IPS-NIHi7 (cell line): ENCODE measurements around the gene CATSPER4.

Experiments
- DNase-seq: peaks from one replicate; pipeline ENCODE4 v3.0.0; 2012; ENCODE audit warnings: mixed read lengths; ENCODE audit errors: extremely low spot score

CATSPER4 gene

DNA sequence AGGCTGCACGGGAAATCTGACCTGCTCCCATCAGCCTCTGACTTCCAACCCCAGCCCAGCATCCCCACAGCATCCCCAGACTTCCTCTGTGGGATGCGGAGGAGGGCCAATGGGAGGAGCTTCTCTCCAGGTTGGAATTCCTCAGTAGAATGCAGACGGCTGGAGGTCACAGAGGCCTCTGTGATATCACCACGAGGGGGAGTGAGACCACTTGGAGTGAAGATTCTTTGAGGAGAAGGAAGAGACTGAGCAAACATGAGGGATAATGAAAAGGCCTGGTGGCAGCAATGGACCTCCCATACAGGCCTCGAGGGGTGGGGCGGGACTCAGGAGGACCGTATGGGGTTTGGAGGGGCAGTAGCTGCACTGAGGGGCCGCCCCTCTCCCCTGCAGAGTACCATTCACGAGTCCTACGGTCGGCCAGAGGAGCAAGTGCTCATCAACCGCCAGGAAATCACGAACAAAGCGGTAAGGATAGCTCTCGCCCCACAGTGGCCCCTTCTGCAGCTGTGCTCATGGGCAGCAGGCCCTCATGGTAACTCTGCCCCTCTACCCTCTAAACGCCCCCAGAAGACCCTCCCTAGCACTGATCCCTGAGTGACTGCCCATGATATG lies at the start of gene CATSPER4:
Gene CATSPER4, plus strand, starts transcription at position 230 of the 615 bp plus-strand sequence. Its CDS starts 26 bp downstream, at position 256.
- peak; percentile 96 for DNase-seq

DNA sequence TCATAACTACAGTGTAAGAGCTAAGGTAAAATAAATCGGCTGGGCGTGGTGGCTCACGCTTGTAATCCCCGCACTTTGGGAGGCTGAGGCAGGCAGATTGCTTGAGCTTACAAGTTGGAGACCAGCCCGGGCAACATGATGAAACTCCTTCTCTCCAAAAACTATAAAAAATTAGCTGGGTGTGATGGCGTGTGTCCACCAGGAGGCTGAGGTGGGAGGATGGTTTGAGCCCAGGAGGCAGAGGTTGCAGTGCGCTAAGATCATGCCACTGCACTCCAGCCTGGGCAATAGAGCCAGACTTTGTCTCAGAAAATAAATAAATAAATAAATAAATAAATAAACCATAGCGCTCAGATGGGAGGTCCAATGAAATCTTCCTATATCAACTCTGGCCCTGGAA lies 48.2 kb upstream of the CATSPER4 start:
- DNase-seq, result no peak

DNA sequence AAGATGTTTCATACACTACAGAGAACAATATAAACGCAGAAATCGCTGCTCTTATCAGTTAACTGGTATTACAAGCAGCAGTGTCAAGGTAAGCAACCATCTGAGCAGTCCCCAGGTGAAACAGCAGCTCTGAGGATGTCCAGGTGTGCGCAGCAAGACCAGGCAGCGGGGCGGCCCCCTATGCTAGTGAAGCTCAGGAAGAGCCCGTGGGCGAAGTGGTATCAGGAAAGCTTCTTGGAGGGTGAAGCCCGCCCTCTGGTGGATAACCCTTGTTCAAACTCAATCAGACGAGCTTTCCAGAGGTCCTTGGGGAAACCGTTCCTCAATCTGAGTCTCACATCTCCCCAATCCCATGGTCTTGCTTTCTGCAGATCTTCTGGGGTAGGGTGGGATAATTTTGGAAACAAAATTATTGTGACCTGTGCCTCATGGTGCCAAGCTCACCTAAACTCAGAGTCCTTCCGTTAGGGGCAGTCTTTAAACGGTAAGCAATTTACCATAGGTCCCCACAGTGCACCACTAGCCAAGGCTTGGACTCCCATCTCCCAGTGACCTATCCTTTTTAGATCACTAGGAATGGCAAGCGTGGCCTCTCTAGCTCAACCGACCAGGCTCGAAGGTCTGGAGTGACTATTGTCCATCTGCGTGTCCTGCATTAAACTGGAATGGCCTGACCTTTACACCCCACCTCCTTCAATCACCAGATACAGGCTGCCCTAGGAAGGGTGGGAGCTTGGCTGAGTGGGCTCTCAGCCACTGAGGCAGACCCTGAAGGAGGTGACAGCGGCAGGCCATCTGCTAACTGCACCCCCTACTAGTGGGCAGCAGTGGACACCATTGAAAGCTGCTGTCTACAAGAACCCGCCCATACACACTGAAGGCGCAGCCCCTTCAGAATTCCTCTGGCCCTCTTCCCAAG lies 45.1 kb upstream of the CATSPER4 start:
- DNase-seq, result peak; percentile 85

DNA sequence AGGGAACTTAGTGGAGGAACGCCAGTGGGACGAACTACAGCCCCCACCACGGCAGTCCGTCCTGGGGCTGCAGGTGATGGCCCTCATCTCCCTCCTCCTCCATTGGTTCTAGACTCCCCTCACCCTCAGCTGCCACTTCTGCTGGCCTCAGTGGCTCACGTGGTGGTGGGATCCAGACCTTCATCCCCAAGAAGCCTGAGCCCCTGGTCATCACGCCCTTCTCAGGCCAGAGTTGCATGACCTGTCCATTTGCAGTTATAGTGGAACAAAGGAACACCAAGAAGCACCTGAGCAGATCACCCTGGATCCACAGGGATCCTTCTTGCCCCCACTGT lies 44.5 kb upstream of the CATSPER4 start:
- DNase-seq, result no peak

DNA sequence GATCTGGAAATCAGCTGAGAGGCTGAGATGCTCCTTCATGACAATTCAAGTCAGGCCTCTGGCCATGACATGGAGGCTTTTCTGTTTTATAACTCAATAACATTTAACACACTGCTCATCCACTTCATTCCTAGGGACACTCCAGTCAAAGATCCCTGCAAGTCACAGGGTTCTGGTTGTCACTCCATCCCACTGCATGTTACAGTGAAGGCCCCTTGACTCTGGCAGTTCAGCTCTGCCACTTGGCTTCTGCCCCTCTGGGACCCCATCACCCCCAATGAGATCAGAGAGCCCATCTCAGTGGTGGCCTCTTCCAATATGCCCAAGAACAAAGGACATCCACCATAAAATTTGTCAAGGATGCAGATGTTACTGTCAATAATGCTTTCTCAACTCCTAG lies 41.5 kb upstream of the CATSPER4 start:
- no peak for DNase-seq

DNA sequence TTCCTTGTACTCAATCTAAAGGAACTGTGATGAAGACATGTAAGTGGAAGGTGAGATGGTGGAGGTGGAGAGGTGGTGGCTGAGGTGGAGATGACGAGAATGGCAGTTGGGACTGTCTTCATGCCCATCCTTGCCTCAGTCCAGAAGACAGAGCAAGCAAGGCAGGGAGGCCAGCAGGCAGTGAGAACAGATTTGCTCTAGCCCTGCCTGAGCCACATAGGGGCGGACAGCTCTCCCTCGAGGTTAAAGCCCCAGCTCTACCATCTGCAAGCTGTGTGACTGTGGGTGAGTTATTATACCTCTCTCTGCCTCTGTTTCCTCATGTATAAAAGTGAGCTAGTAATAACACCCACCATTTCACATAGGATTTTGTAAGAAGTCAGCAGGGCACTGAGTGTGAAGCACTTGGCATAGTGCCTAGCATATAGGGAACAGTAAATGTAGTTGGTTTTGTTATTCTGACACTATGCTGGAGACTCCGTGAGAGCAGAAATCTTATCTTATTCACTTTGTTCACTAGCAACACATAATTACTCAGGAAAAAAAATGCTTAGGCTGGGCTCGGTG lies 36.4 kb upstream of the CATSPER4 start:
- DNase-seq, result no peak

DNA sequence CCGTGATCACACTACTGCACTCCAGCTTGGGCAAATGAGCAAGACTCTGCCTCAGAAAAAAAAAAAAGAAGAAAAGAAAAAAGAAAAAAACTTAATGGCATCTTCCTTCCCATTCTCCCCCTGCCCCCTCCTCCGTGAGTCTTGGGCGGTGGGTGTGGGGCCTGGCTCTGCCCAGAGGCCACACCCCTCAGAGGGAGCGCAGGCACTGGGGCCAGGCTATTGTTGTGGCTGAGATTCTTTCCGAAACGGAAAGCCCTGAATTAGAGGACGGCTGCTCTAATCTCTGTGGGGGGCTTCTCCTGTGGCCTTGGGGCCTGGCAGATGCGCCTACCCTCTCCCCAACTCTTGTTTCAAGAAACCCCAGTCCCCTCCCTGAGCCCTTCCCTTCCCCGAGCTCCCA lies 35.7 kb upstream of the CATSPER4 start:
- DNase-seq, result peak; percentile 79

DNA sequence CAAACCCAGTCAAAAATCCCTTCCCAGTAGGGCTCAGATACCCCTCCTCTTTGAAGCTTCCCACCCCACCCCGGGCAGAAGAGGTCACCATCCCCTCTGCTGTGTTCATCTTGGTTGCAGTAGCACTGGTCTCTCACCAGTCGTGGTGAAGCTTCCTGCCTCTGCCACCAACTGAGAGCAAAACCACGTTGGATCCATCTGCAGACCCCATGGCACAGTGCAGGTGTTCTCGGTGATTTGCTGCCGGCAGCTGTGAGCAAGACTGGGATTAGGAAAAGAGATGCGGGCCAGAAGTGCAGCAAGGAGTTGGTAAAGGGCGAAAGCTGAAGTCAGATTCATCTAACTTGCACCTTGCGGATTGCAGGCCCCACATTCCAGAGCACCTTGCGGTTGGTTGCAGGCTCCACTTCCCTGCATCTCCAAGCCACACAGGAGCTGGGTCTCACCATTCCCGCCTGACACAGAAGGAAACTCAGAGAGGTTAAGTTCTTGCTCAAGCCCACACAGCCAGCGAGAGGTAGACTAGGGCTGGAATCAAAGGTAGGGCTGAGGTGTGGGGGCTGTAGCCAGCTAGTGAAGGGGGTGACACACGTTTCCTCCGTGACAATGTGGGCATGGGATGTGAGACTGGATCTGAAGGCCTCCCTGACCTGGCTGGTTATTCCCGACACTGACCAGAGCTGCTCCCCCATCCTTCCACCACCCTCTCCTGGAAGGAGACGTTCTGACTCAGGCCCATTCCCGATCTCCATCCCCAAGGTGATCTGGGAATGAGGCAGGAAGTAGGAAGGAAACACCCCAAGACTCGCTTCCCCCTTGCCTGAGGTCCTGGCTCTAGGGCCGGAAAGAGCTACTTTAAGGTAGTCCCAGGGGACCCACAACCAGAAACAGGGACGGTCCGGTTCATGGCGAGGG lies 34.8 kb upstream of the CATSPER4 start:
- no peak for DNase-seq

DNA sequence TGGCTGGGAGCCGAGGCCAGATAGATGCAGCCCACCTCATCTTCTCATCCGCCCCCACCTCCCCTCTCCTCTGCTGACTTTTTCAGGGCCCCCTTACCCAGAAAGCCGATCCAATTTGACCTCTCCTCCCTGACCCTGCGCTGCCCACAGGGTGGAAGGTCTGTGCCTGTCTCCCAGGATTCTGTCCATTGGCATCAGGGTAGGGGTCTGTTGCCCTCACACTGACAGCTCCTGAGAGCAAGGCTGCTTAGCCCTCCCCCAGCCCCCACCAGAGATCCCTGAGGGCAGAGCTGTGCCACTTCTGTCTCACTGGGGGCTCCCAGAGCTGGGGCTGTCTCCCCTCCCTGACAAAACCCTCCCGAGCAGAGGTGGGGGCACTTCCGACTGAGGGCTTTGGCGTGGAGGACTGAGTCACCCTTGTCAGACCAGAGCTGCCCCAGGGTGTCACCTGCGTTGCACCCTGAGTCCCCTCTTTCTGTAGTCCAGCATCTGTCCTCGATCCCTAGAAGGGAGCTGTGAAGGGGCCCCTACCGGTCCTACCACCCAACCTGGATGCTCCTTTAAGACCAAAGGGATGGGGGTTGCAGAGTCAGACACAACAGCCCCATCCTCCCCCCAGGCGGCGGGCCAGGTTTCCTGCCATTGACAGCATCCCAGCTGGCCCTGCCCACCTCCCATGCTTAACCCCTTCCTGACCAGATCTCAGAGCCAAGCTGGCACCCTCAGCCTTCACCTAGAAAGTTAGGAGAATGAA lies 33.9 kb upstream of the CATSPER4 start:
- peak; percentile 77 for DNase-seq

DNA sequence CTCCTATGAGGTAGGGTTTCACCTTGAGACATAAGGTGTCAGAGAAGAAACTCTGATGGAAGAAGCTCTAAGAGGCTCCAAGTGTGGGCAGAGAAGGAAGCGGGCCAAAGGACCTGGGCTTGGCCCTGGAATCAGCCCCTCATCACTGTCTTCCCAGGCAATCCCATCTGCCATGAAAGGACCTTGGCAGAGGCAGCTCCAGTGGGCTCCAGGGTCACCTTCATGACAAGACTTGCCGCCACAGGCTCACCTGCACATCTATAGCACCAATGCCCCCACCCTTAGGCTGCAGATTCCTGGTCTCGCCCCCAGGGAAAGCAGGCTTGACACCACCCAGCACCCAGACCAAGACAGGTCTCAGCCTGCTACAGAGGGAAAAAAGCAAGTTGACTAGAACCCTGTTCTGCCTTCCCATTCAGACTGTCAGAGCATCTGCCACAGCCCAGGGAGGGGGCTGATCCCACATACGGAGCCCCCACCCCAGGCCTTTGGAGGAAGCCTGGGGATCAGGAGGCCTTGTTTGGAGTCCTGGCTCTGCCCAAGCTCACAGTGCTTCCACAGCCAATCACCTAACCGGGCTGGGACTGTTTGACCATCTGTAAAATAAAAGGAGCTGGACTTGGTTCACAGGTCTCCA lies 32.0 kb upstream of the CATSPER4 start:
- DNase-seq, result no peak

DNA sequence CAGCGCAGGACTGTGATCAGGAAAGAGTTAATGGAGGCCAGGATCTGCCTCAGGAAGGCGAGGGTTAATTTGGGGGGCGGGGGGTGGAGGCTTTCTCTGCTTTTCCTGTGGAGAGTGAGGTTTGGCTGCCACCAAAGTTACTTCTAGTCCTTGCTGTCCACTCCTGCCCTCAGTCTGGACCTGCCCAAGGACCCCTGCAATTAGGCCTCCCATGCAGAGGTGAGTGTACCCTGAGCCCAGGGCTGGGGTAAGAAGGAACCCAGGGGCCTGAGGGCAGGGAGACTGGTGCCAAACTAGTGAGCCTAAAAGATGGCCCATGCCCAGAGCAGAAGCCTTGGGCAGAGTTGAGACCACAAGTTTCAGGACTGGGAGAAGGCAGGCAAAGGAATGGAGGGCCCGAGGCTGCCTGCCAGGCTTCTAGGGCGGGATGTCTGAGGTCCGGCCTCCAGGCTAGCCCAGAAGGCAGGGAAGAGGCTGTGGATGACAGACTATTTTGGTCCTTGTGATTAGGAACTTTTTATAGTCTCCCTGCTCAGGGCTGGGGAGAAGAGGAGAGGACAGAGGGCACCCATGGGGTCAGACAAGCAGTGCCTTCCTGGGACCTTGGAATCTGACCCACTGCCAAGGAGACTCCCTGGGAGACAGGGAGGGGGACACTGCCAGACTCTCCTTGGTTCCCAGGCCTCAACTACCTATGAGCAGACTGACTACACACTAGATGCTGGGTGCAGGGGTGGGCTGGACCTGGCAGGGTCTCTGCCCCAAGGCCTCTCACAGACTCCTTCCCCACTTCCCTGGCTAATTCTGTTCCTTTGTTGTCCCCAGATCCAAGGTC lies 31.3 kb upstream of the CATSPER4 start, which contains the start of gene FAM110D:
Gene FAM110D, plus strand, starts transcription at position 172 of the 835 bp plus-strand sequence. CDS start 2,213 bp downstream, outside the sequence.
- DNase-seq, result no peak

DNA sequence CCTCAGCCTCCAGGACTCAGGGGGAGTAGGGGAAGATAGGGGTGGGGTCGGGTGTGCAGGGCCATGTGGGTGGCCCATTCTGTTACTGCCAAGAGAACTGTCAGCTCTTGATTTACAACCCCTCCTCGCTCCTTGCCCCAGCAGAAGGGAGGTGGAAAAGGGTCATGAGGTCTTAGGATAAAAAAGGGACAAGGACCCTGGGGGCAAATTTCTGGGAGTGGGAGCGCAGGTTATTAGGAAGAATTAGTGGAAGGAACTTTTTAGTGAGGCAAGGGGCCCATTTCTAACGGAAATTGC lies 30.7 kb upstream of the CATSPER4 start:
- no peak for DNase-seq

DNA sequence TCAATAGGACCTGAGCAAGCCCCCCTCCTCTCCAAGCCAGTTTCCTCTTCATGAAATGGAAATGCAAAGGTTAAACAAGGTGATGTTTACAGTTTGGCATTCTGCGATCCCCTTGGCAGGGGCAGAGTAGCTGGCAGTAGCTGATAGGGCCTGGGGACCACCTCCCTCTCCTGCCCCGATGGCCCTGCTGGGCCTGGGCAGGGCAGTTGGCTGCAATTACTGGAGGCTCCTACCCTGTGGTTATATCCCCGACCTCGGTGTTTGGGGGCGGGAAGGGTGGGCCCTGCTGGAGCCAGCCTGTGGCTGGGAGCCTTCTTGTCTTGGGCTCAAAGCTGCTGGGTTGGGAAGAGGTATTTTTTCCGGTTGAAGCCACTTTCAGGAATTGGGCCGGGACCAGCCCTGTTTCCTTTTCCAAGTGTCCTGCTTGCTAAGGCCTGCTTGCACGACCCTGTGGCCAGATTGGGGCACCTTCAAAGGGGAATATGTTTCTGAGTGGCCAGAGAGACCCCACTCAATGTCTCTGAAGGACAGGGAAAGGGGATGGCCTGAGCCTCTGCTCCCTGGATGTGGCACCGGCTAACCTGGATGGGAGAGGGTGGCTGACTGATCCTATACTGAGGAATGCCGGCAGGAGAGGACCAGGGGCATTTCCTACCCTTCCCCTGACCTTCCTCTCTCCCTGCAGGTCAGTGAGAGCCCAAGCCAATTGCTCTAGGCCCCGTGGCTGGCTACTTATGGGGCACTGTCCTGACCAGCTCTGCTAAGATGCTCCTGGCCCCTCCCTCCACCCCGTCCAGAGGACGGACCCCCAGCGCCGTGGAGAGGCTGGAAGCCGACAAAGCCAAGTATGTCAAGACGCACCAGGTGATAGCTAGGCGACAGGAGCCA lies 29.6 kb upstream of the CATSPER4 start:
- DNase-seq, result peak; percentile 16

DNA sequence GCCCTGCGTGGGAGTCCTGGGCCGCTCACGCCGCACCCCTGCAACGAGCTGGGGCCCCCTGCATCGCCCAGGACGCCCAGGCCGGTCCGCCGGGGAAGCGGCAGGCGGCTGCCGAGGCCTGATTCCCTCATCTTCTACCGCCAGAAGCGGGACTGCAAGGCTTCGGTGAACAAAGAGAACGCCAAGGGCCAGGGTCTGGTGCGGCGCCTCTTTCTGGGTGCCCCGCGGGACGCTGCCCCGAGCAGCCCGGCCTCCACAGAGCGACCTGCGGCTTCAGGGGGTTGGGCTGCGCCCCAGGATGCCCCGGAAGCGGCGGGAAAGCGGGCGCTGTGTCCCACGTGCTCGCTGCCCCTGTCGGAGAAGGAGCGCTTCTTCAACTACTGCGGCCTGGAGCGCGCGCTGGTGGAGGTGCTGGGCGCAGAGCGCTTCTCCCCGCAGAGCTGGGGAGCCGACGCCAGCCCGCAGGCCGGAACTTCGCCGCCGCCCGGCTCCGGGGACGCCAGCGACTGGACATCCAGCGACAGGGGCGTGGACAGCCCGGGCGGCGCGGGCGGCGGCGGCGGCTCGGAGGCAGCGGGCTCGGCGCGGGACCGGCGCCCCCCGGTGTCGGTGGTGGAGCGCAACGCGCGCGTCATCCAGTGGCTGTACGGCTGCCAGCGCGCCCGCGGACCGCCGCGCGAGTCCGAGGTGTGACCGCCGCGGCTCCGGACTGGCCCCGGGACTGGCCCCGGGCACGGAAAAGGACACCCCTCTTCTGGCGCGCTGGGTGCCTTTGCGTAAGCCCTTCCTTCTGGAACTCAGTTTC lies 28.8 kb upstream of the CATSPER4 start:
- peak; percentile 54 for DNase-seq

DNA sequence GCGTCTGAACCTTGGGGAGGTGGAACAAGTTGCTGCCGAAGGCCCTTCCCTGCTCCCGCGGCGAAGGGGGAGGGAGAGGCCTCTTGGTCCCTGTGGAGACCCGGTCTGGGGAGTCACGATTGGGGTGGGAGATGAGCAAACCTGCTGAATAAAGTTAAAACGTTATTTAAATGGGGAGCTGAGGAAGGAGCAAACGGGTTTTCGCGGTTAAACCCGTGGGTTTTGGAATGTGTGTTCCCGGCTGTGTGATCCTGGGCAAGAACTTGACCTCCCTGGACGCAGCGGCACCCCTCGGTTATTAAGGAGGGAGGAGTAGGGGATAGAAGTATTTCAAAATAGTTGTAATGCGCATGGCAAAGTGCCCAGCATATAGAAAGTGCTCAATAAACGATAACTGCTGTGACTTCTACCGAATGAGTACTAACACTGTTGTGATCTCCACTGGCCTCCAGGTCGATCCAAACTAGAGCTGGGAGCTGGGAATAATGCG lies 28.1 kb upstream of the CATSPER4 start:
- DNase-seq, result peak; percentile 27

DNA sequence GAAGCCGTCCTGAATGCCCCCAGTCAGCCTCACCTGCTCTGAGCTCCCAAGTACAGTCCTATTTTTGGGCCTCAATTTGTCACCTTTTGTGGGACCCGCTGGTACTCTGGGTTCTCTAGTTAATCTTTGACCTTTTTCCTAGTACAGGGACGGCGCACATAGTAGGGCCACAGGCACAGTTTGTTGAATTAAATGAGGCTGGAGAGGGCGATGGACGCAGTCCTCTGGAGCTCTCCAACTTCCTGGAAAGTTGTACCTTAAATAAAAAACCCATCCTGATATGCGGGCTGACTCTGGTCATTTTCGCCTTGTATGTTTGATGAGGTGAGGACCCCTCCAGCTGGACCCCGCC lies 26.7 kb upstream of the CATSPER4 start:
- DNase-seq, result no peak

DNA sequence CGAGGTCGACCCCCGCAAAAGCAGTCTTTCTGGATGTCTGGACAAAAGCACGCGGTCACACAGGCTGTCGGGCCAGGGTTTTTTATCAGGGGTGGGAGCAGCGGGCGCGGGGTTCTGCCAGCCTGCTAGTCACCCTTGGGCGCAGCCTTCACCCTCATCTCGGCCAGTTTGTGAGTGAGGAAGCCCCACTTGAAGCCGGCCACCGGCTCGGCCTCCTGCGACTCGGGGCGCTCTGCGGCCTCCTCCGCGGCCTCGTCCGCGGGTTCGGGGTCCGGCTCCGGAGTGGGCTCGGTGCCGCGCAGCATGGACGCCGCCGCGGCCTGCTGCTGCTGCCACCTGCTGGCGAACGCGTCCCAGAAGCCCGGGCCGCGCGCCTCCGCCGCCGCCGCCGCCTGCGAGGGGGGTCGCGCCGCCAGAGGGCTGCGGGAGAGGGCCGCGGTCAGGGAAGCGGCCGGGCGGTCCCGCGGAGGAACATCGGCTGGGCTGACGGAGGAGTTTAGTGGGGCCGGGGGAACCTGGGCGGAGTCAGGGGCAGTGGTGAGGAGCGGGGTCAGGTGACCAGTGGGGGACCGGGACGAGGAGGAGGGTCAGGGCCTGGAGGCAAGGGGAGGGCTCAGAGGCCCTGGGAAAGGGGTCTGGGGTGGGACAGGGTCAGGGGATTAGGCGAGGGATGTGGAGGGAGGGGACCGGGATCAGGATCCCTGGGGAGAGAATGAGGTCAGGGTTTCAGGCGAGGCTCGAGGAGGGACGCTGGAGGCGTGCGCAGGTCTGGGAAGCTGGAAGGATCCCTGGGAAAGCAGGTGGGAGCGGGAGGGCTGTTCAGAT lies 26.2 kb upstream of the CATSPER4 start:
- DNase-seq, result peak; percentile 74
